GM13977 (cell line): ENCODE data around the gene SVEP1.

Source experiments
- DNase-seq: peaks from one replicate; pipeline ENCODE4 v3.0.0; 2012; ENCODE audit warnings: low spot score
- in situ Hi-C: fragments of 300-500 bp; cut with MboI; formaldehyde crosslinking; loops from one replicate; pipeline ENCODE4 v1.12.0; 2022; ENCODE audit warnings: low sequenced_read_pairs, low pct_unique_long_range_greater_than_20kb, mixed read lengths, inconsistent platforms; ENCODE audit not compliant: unreplicated experiment
- TF ChIP-seq, protein P1 (sequence below): IDR thresholded peaks from 2 replicates; pipeline ENCODE4 v1.5.1; 2012; ENCODE audit warnings: mild to moderate bottlenecking, control low read depth; ENCODE audit not compliant: insufficient read depth; ENCODE audit errors: extremely low read depth, missing control alignments

Gene SVEP1

GRCh38 chr9:110320651-110321445 lies 258.7 kb downstream of the SVEP1 start:
- no peak for DNase-seq
- TF ChIP-seq, protein P1, sequence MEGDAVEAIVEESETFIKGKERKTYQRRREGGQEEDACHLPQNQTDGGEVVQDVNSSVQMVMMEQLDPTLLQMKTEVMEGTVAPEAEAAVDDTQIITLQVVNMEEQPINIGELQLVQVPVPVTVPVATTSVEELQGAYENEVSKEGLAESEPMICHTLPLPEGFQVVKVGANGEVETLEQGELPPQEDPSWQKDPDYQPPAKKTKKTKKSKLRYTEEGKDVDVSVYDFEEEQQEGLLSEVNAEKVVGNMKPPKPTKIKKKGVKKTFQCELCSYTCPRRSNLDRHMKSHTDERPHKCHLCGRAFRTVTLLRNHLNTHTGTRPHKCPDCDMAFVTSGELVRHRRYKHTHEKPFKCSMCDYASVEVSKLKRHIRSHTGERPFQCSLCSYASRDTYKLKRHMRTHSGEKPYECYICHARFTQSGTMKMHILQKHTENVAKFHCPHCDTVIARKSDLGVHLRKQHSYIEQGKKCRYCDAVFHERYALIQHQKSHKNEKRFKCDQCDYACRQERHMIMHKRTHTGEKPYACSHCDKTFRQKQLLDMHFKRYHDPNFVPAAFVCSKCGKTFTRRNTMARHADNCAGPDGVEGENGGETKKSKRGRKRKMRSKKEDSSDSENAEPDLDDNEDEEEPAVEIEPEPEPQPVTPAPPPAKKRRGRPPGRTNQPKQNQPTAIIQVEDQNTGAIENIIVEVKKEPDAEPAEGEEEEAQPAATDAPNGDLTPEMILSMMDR, result no peak
- in situ Hi-C loops, result no loop called here

GRCh38 chr9:110319781-110320492 lies 259.6 kb downstream of the SVEP1 start:
- no peak for DNase-seq
- TF ChIP-seq, protein P1, result no peak
- in situ Hi-C loops, result no loop called here

GRCh38 chr9:110317911-110318310 lies 261.6 kb downstream of the SVEP1 start:
- TF ChIP-seq, protein P1, result no peak
- in situ Hi-C loops, result no loop called here
- no peak for DNase-seq

DNA sequence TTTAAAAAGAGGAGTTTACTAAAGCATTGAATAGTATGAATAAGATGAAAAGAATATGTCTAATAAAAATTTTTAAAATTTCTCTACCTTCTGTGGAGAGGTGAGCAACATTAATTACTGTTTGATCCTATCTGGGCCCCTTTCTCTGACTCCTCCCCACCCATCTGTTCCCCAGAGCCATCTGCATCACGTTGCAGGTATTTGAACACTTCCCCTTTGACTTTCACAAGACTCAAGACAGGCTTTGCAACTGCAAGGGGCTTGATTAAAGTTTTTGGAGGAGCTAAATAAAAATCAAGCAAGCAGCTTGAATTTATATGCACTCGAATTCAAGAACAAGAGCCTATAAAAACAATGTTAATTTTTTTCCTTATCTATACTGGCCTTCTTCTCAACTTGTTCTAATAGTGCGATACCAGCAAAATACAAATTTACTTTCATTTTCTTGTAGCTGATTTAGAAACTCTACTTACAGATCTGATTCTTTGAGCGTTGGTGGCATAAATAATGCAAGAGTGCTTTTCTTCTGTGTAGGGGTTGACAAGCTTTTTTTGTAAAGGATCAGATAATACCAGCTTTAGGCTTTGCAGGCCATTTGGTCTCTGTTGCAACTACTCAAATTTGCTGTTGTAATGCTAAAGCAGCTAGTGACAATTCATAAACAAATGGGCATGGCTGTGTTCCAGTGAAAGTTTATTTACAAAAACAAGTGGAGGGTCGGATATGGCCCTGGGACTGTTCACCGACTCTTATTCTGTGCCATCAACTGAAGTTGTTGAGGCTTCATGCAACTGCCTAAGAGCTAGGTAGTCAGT lies 263.1 kb downstream of the SVEP1 start:
- peak; percentile 60 for DNase-seq
- in situ Hi-C loops, result no loop called here
- TF ChIP-seq, protein P1, result no peak
